SKM-1 treated with dmso at 0.1 percent for 144 hours (cell line): Measurements from ENCODE around the gene FLNB.
A peak's percentile ranks its signal among the peaks of the same experiment; 100 is the strongest.

ENCODE experiments used
- DNase-seq: peaks from one replicate; lab custom pipeline; 2025; ENCODE audit not compliant: unreplicated experiment; lab: John Stamatoyannopoulos, UW

Gene FLNB

DNA sequence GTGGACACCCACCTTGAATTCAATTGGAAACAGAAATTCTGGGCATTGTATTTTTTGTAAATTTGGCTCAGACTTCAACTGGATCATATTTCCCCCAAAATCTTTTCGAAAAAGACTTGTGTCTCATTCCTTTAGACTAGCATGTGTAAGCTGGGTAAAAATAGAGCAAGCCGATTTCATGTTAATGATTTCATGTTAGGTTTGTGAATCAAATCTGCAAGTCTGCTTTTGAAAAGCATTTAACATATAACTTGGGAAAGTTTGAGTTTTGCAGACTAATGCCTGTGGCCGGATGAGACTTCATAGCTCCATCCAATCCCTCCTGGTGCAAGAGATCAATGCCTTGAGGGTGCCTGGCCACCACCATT is 64.5 kb downstream of the FLNB start:
- no peak for DNase-seq

GRCh38 chr3:58073301-58074108 is 65.3 kb downstream of the FLNB start:
- DNase-seq: no peak

GRCh38 chr3:58074116-58074715 is 66.0 kb downstream of the FLNB start:
- DNase-seq: peak; percentile 39

GRCh38 chr3:58074997-58075396 is 66.8 kb downstream of the FLNB start:
- no peak for DNase-seq

- DNase-seq: no peak
Measured at GRCh38 chr3:58077596-58078285, 69.5 kb downstream of the FLNB start.

GRCh38 chr3:58078610-58079009 is 70.4 kb downstream of the FLNB start:
- no peak for DNase-seq

- DNase-seq: no peak
Measured at GRCh38 chr3:58079773-58080172, 71.6 kb downstream of the FLNB start.

- no peak for DNase-seq
Measured at GRCh38 chr3:58082047-58082446, 73.8 kb downstream of the FLNB start.

- no peak for DNase-seq
Measured at GRCh38 chr3:58084166-58084565, 75.9 kb downstream of the FLNB start.

GRCh38 chr3:58084788-58085543 is 76.7 kb downstream of the FLNB start:
- DNase-seq: no peak

- DNase-seq: no peak
Measured at GRCh38 chr3:58085616-58086015, 77.4 kb downstream of the FLNB start.

- no peak for DNase-seq
Measured at GRCh38 chr3:58088501-58088900, 80.3 kb downstream of the FLNB start.

GRCh38 chr3:58090351-58090750 is 82.1 kb downstream of the FLNB start:
- DNase-seq: no peak

DNA sequence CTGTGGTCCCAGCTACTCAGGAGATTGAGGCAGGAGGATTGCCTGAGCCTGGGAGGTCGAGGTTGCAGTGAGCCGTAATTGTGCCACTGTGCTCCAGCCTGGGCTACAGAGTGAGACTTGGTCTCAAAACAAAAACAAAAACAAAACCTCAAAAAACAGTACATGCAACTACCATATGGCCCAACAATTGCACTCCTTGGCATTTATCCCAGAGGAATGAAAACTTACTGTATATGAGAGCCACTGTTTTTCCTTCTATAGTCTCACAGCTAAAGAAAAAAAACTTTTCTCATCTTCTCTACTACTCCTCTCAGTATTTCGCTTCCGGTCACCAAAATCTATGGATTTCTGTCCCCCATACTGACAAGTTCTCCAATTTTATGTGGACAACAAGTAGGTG is 84.3 kb downstream of the FLNB start:
- no peak for DNase-seq

- DNase-seq: no peak
Measured at GRCh38 chr3:58093574-58094195, 85.5 kb downstream of the FLNB start.

- DNase-seq: no peak
Measured at GRCh38 chr3:58094657-58095056, 86.4 kb downstream of the FLNB start.

DNA sequence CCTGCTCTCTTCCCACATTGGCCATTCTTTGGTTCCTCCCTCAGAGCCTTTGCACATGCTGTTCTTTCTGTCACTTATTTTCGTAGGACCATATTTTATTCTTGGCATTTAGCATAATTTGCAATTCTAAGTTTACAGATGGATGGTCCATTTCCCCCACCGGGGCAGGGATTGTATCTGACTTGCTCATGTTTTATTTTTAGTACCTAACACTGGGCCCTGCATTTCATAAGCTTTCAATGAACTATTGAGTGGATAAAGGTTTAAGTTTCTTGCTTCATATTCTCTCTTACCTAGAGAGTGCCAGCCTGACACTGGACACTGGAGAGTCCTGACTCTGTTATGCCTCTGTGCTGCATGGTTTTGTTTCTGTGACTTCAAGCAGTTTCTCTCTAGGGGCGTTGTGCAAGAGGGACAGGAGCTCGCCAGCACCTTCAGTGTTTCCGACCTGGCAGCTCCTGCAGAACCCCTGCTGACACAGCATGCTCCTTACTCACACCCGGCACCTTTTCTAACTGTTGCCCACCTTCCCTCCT is 87.4 kb downstream of the FLNB start:
- no peak for DNase-seq

- DNase-seq: no peak
Measured at GRCh38 chr3:58098531-58098930, 90.3 kb downstream of the FLNB start.

DNA sequence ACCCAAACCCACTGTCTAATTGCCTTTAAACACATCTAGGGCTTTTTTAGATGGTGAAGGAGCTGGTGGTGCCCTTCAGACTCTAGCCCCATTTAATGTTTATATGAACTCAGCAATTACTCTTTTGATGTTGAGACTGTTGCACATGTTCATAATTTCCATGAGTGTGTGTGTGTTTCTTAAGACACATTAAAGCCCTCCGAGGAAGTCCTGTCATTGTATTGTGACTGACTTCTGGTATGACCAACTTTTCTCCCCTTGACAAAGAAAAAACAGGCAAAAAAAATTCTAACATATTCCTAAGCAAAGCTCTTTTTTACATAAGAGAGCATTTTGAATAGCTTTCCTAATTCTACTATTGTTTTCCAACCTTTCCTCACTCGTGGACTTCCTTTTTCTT is 91.6 kb downstream of the FLNB start:
- no peak for DNase-seq

DNA sequence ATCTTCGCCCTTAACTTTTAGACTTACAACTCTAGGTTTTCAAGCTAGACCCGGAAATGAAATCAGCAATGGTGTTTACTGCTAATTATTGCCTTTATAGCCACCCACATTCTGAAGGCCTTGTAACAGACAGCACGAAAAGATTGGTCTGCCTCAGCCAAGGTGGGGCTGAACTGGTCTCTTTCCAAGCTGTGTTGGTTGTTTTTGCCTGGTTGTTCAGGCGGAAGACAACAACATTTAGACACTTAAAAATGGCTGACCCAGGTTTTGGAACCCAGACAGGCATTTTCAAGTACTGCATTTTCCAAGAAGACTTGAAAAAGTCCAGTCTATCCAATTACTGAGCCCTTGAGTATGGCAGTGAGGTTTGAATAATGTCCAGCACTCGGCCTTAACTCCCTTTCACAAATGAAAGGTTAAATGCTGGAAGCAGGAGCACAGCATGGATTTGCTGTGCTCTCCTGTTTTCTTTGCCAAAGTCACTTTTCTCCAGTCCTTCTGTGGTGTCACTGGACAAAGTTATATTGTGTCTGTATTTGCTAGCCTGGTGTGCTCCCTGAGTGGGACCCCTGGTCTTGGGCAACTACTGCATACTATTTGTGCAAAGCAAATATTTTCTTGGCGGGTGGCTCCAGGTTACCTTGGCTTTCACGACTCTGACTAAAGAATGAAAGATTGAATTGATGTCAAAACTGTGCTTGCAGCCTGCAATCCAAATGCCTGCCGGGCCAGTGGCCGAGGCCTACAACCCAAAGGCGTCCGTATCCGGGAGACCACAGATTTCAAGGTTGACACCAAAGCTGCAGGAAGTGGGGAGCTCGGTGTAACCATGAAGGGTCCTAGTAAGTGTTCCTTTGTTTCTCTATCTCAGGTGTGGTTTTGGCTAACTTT is 93.5 kb downstream of the FLNB start:
- DNase-seq: no peak
